Keratinocyte (primary cell): ENCODE results near the gene COL4A4. TPM values are rescaled to one million over a fixed set of nuclear protein-coding genes. Genes with fewer than 3 reads are reported as not detected.

ENCODE experiments used
- DNase-seq: peaks from one replicate; pipeline ENCODE4 v3.0.0-alpha.2; 2011; ENCODE audit warnings: low read depth, missing footprints, low spot score
- FAIRE-seq: peaks from 2 replicates; lab custom pipeline; 2011; peaks lifted over from hg19 to GRCh38; lab: Jason Lieb, UNC
- H2AFZ ChIP-seq: 2 replicates; pipeline ENCODE4 v1.6.0; 2012; ENCODE audit warnings: low read length, control low read depth, inconsistent platforms; ENCODE audit not compliant: control insufficient read depth
- H3K27ac ChIP-seq: 2 replicates; pipeline ENCODE4 v1.5.1; 2011; ENCODE audit warnings: low read length; ENCODE audit not compliant: control insufficient read depth, insufficient read depth
- H3K27me3 ChIP-seq: 3 replicates; pipeline ENCODE4 v1.6.0; 2011; ENCODE audit warnings: low read length; ENCODE audit not compliant: control insufficient read depth, insufficient read depth; ENCODE audit errors: extremely low read depth
- H3K36me3 ChIP-seq, 2 experiments: 2 replicates in 1 of 2; 3 replicates in 1 of 2; pipeline ENCODE4 v1.5.1; 2011; ENCODE audit warnings: low read length in 2 of 2, mild to moderate bottlenecking in 1 of 2; ENCODE audit not compliant: control insufficient read depth in 2 of 2, insufficient read depth in 2 of 2; ENCODE audit errors: extremely low read depth in 1 of 2
- H3K4me1 ChIP-seq: 3 replicates; pipeline ENCODE4 v1.5.1; 2011; ENCODE audit warnings: low read length; ENCODE audit not compliant: control insufficient read depth, insufficient read depth; ENCODE audit errors: extremely low read depth
- H3K4me2 ChIP-seq: 3 replicates; pipeline ENCODE4 v1.6.0; 2011; ENCODE audit warnings: low read depth, low read length; ENCODE audit not compliant: control insufficient read depth, insufficient read depth; ENCODE audit errors: extremely low read depth
- H3K4me3 ChIP-seq, 3 experiments: fragments of 200-600 bp in 1 of 3; sonication (generic) in 1 of 3; 2 replicates in 2 of 3; 3 replicates in 1 of 3; pipeline ENCODE4 v1.5.1; 2011 to 2016; ENCODE audit warnings: low read length in 3 of 3, mild to moderate bottlenecking in 3 of 3, control low read depth in 2 of 3, inconsistent platforms in 1 of 3, low read depth in 1 of 3, mixed read lengths in 1 of 3, mixed run types in 1 of 3, moderate library complexity in 1 of 3; ENCODE audit not compliant: control insufficient read depth in 2 of 3, insufficient read depth in 2 of 3; ENCODE audit errors: extremely low read depth in 1 of 3
- H3K79me2 ChIP-seq: 2 replicates; pipeline ENCODE4 v1.6.0; 2012; ENCODE audit warnings: low read length; ENCODE audit not compliant: control insufficient read depth, insufficient read depth
- H3K9ac ChIP-seq: 3 replicates; pipeline ENCODE4 v1.6.0; 2011; ENCODE audit warnings: low read length; ENCODE audit not compliant: control insufficient read depth, insufficient read depth; ENCODE audit errors: extremely low read depth
- H3K9me1 ChIP-seq: 3 replicates; pipeline ENCODE4 v1.6.0; 2011; ENCODE audit warnings: low read length; ENCODE audit not compliant: control insufficient read depth, insufficient read depth; ENCODE audit errors: extremely low read depth
- H3K9me3 ChIP-seq: 2 replicates; pipeline ENCODE4 v1.5.1; 2012; ENCODE audit warnings: low read depth, low read length; ENCODE audit not compliant: control insufficient read depth
- H4K20me1 ChIP-seq: 3 replicates; pipeline ENCODE4 v1.6.0; 2011; ENCODE audit warnings: low read length; ENCODE audit not compliant: control insufficient read depth, insufficient read depth; ENCODE audit errors: extremely low read depth
- CTCF ChIP-seq, 3 experiments: IDR thresholded peaks in 1 of 3; conservative IDR thresholded peaks in 1 of 3; optimal IDR thresholded peaks in 1 of 3; 2 replicates in 2 of 3; 3 replicates in 1 of 3; pipeline versions ENCODE3 to v1.5.1; 2011; ENCODE audit warnings: low read length in 3 of 3, mild to moderate bottlenecking in 3 of 3, moderate library complexity in 2 of 3, control low read depth in 1 of 3, inconsistent platforms in 1 of 3; ENCODE audit not compliant: insufficient read depth in 2 of 3; ENCODE audit errors: extremely low read depth in 1 of 3
- EZH2 ChIP-seq: IDR thresholded peaks from one replicate; pipeline ENCODE4 v1.6.1; 2012; ENCODE audit warnings: inconsistent platforms, mild to moderate bottlenecking, low read length, moderate library complexity
- dilution Hi-C: fragments of 300-500 bp; cut with MboI; formaldehyde crosslinking; loops from one replicate; pipeline ENCODE4 v1.7.0; 2020; ENCODE audit warnings: low sequenced_read_pairs; ENCODE audit not compliant: extremely low pct_ligation_motif_present
- polyA plus RNA-seq, 5 experiments: library from polyadenylated mRNA; depleted of rRNA in 3 of 5; stranded (reverse) in 3 of 5; stranded (forward) in 1 of 5; unstranded in 1 of 5; fragments of >200 nt; gene quantifications; 1 replicate in 1 of 5; 2 replicates in 3 of 5; 3 replicates in 1 of 5; pipeline versions ENCODE4 v1.2.1 to v1.2.3, GENCODE V29; 2011 to 2012; ENCODE audit warnings: missing spikeins in 2 of 5, low read depth in 1 of 5, low replicate concordance in 1 of 5

Gene COL4A4
- polyA plus RNA-seq, 1 donor (not counting 4 experiments of a cell fraction or from before 2014, with no cell fraction given) = not detected

DNA sequence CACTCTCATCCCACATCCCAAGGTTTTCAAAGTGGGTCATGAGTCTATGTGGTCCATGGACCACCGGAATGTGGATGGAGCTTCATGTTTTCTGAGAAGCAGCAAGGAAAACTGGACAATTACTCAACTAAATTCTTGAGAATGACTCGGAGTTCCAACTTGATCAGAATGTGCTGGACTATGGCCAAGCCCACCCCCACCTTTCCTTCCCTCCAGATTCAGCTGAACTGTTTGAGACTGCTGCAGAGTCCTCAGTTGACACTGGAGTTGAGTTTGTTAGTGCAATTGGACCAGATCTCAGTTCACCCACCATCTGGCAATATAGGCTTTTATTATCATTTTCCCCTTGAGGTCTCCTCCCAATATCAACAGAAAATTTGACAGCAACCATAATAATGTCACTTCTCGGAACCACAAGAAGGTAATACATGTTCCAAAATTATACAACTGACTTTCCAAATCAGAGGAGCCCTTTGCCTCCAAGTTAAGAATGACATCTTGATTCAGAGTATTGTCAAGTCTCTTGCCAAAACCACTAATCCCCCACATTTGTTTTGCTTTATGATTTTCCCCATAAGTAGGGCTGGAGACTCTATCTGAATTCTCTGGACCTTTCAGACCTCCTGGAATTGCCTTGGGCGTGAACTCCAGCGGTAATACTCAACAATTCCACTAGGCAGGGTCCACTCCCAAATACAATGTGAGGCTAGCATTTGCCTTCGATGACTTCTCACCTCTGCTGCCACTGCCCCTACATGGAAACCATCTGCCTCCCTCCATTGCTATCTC is 8.8 kb downstream of the COL4A4 start:
- Histone ChIP-seq H3K27me3 (no peaks in the 10 kb centered on the region), H3K27ac (no peak overlapping the region), H3K4me1 (no peaks in the 10 kb centered on the region), H2AFZ (no peak overlapping the region), H3K36me3 (no peaks in the 10 kb centered on the region), H3K4me2 (no peak overlapping the region), H4K20me1 (no peaks in the 10 kb centered on the region), H3K79me2 (no peaks in the 10 kb centered on the region), H3K9me1 (no peaks in the 10 kb centered on the region), H3K9me3 (no peaks in the 10 kb centered on the region), H3K9ac (no peak overlapping the region), H3K4me3 (no peak overlapping the region)
- dilution Hi-C loops = no loop called here
- no peak for DNase-seq
- FAIRE-seq = no peak
- TF ChIP-seq EZH2 = no peak
- TF ChIP-seq CTCF (optimal IDR thresholded peaks at IDR 0.05 in 1 of 3, IDR thresholded peaks at IDR 0.05 in 1 of 3, conservative IDR thresholded peaks at IDR 0.05 in 1 of 3; ENCODE audit: extremely low read depth in 1 of 3, insufficient read depth in 2 of 3, low read length in 3 of 3) = no peak

DNA sequence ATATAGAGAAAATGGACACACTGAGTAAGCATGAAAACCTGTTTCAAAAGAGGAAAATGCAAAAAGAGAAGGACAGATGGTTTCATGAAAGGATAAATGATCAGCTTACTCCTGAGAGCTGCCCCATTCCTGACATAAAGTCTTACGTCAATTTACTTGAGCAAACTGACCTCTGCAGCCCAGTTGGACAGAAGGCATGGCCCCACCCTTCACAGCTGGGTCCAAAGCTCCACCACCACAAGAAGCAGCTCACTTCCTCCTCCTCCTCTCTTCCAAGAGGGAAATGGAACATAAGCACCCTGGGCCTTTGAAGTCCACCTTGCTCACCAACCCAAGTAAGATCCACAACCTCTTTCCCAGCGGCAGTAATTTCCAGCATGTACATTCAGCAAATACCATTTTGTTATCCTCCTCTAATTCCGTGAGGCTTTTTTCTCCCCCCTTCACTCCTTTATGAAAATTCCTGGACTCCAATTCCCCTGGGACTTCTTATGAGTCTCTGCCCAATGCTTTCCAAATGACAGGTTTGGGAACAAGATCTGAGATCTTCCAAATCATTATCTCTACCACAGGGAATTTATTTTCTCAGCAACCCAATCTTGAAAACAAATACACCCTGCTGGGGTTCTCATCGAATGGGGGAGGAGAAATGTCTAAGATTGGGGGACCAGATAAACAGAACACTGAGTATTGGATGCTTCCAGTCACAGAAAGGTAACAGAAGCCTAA is 10.1 kb downstream of the COL4A4 start:
- H3K4me2 ChIP-seq = no peak overlapping the region
- no peak overlapping the region for H3K9ac ChIP-seq
- H3K27ac ChIP-seq = no peak overlapping the region
- no peaks in the 10 kb centered on the region for H3K36me3 ChIP-seq
- no peaks in the 10 kb centered on the region for H3K9me1 ChIP-seq
- H2AFZ ChIP-seq = no peak overlapping the region
- H3K4me3 ChIP-seq = no peak overlapping the region
- no peaks in the 10 kb centered on the region for H3K9me3 ChIP-seq
- DNase-seq (no peak), FAIRE-seq (no peak)
- dilution Hi-C loops = no loop called here
- H4K20me1 ChIP-seq = no peaks in the 10 kb centered on the region
- no peak for TF ChIP-seq EZH2
- no peak for TF ChIP-seq CTCF (optimal IDR thresholded peaks at IDR 0.05 in 1 of 3, IDR thresholded peaks at IDR 0.05 in 1 of 3, conservative IDR thresholded peaks at IDR 0.05 in 1 of 3; ENCODE audit: extremely low read depth in 1 of 3, insufficient read depth in 2 of 3, low read length in 3 of 3)
- no peaks in the 10 kb centered on the region for H3K4me1 ChIP-seq
- no peaks in the 10 kb centered on the region for H3K27me3 ChIP-seq
- no peaks in the 10 kb centered on the region for H3K79me2 ChIP-seq
